LoVo (cell line): ENCODE data around the gene NUDT1.
A peak's percentile ranks its signal among the peaks of the same experiment; 100 is the strongest.
"Not testable (repeated sequence)": the region's sequence is repeated elsewhere in the genome, so short reads cannot be mapped to it uniquely, and the experiment has no call there.

Experiments used
- DNase-seq: peaks from one replicate; pipeline ENCODE4 v3.0.0-alpha.2; 2016; ENCODE audit warnings: low spot score

Gene NUDT1

GRCh38 chr7:2249744-2250323, 7.8 kb downstream of the NUDT1 start:
- no peak for DNase-seq

GRCh38 chr7:2251381-2251780, 9.4 kb downstream of the NUDT1 start:
- no peak for DNase-seq

GRCh38 chr7:2251841-2252771, 10.1 kb downstream of the NUDT1 start:
- DNase-seq = no peak

- no peak for DNase-seq
Observed at GRCh38 chr7:2253021-2253420, 11.0 kb downstream of the NUDT1 start.

GRCh38 chr7:2253525-2254244, 11.7 kb downstream of the NUDT1 start:
- no peak for DNase-seq

GRCh38 chr7:2254429-2255144, 12.6 kb downstream of the NUDT1 start:
- no peak for DNase-seq

GRCh38 chr7:2255145-2256139, 13.4 kb downstream of the NUDT1 start:
- DNase-seq = peak; percentile 34

GRCh38 chr7:2256306-2257045, 14.4 kb downstream of the NUDT1 start:
- DNase-seq = no peak

- no peak for DNase-seq
Observed at GRCh38 chr7:2257046-2257551, 15.1 kb downstream of the NUDT1 start.

GRCh38 chr7:2257651-2258050, 15.6 kb downstream of the NUDT1 start:
- DNase-seq = no peak

GRCh38 chr7:2258661-2259365, 16.8 kb downstream of the NUDT1 start:
- no peak for DNase-seq

GRCh38 chr7:2259480-2259879, 17.5 kb downstream of the NUDT1 start:
- no peak for DNase-seq

GRCh38 chr7:2260820-2261219, 18.8 kb downstream of the NUDT1 start:
- DNase-seq = peak; percentile 69

- no peak for DNase-seq
Observed at GRCh38 chr7:2261611-2262010, 19.6 kb downstream of the NUDT1 start.

GRCh38 chr7:2263176-2263575, 21.1 kb downstream of the NUDT1 start:
- DNase-seq = no peak

GRCh38 chr7:2264158-2264557, 22.1 kb downstream of the NUDT1 start:
- DNase-seq = no peak

GRCh38 chr7:2266911-2267310, 24.9 kb downstream of the NUDT1 start:
- no peak for DNase-seq

- DNase-seq = not testable (repeated sequence)
Observed at GRCh38 chr7:2269089-2269990, 27.3 kb downstream of the NUDT1 start.
